ENCODE results near the gene DYNC1H1. TPM values are rescaled to one million over a fixed set of nuclear protein-coding genes. Genes with fewer than 3 reads are reported as not detected.
A peak's percentile ranks its signal among the peaks of the same experiment; 100 is the strongest.

Gene DYNC1H1
- total and polyA plus RNA-seq, 2 experiments from 2014 or later, result 179 to 635 TPM

GRCh38 chr14:101960225-101960624, 4.1 kb upstream of the DYNC1H1 start:
- Mint-ChIP-seq H3K4me3 (no peak overlapping the region), H3K9me3 (no peaks in the 10 kb centered on the region), H3K27ac (no peak overlapping the region), H3K27me3 (ENCODE audit: insufficient read depth, low read depth, poor library complexity) (peaks cover 26% of the 10 kb centered on the region), H3K4me1 (peaks cover 14% of the 10 kb centered on the region; the same call in 2 of the 3 replicates), H3K36me3 (ENCODE audit: low read depth) (no peaks in the 10 kb centered on the region)
- H2AFZ ChIP-seq, result peak overlapping the region; percentile 9; the same call in 1 of the 2 replicates
- no peaks in the 10 kb centered on the region for H4K20me1 ChIP-seq (replicated peaks; ENCODE audit: insufficient read depth)
- no peak overlapping the region for H3K4me2 ChIP-seq
- DNase-seq (ENCODE audit: low spot score) (peak; percentile 77), ATAC-seq (peak; percentile 9)
- no peaks in the 10 kb centered on the region for H3K4me1 ChIP-seq (ENCODE audit: insufficient read depth)
- no peaks in the 10 kb centered on the region for H3K9me2 ChIP-seq (ENCODE audit: insufficient read depth)
- peaks cover 25% of the 10 kb centered on the region; the same call in 1 of the 2 replicates for H3K27me3 ChIP-seq (ENCODE audit: insufficient read depth)
- no peak overlapping the region for H3K27ac ChIP-seq (ENCODE audit: low read depth)
- H3K36me3 ChIP-seq (ENCODE audit: insufficient read depth), result no peaks in the 10 kb centered on the region
- H3F3A ChIP-seq (replicated peaks; ENCODE audit: low read depth), result 0 out of 2 replicates have a peak, but pooled peaks cover 5% of the 10 kb centered on the region
- TF ChIP-seq ETS1 (IDR thresholded peaks at IDR 0.05), result no peak
- no peak for TF ChIP-seq EZH2phosphoT487 (IDR thresholded peaks at IDR 0.05; ENCODE audit: unreplicated experiment)
- TF ChIP-seq CTCF (conservative IDR thresholded peaks at IDR 0.05; ENCODE audit: low read depth in 2 of 2), result peak; percentile 57 to 61
- no peak for TF ChIP-seq CREB1 (CRISPR knock-in tag; IDR thresholded peaks at IDR 0.05; ENCODE audit: low read depth)
- TF ChIP-seq ZNF331 (CRISPR knock-in tag; IDR thresholded peaks at IDR 0.05; ENCODE audit: low read depth), result no peak
- peaks cover 2% of the 10 kb centered on the region for H3K79me2 ChIP-seq (replicated peaks; ENCODE audit: insufficient read depth)
- no peak overlapping the region for H3K4me3 ChIP-seq

GRCh38 chr14:101961011-101961721, 3.2 kb upstream of the DYNC1H1 start:
- Mint-ChIP-seq H3K27ac (no peak overlapping the region), H3K27me3 (ENCODE audit: insufficient read depth, low read depth, poor library complexity) (peaks cover 26% of the 10 kb centered on the region), H3K4me3 (no peak overlapping the region), H3K36me3 (ENCODE audit: low read depth) (no peaks in the 10 kb centered on the region), H3K9me3 (no peaks in the 10 kb centered on the region), H3K4me1 (peaks cover 20% of the 10 kb centered on the region; the same call in 2 of the 3 replicates)
- Histone ChIP-seq H3K27me3 (ENCODE audit: insufficient read depth) (peaks cover 25% of the 10 kb centered on the region; the same call in 1 of the 2 replicates), H3K9me2 (ENCODE audit: insufficient read depth) (no peaks in the 10 kb centered on the region), H3F3A (replicated peaks; ENCODE audit: low read depth) (0 out of 2 replicates have a peak, but pooled peaks cover 5% of the 10 kb centered on the region), H3K27ac (ENCODE audit: low read depth) (no peak overlapping the region), H3K4me3 (no peak overlapping the region), H4K20me1 (replicated peaks; ENCODE audit: insufficient read depth) (no peaks in the 10 kb centered on the region), H2AFZ (peak overlapping the region; percentile 70; the same call in 1 of the 2 replicates), H3K79me2 (replicated peaks; ENCODE audit: insufficient read depth) (peaks cover 12% of the 10 kb centered on the region), H3K4me1 (ENCODE audit: insufficient read depth) (peaks cover 8% of the 10 kb centered on the region), H3K4me2 (no peak overlapping the region), H3K36me3 (ENCODE audit: insufficient read depth) (no peaks in the 10 kb centered on the region)
- peak; percentile 93 for DNase-seq (ENCODE audit: low spot score)
- TF ChIP-seq ZNF114 (CRISPR knock-in tag; IDR thresholded peaks at IDR 0.05), result no peak
- TF ChIP-seq CTCF (conservative IDR thresholded peaks at IDR 0.05; ENCODE audit: low read depth in 2 of 2), result peak; percentile 80 to 98
- TF ChIP-seq, protein P1, sequence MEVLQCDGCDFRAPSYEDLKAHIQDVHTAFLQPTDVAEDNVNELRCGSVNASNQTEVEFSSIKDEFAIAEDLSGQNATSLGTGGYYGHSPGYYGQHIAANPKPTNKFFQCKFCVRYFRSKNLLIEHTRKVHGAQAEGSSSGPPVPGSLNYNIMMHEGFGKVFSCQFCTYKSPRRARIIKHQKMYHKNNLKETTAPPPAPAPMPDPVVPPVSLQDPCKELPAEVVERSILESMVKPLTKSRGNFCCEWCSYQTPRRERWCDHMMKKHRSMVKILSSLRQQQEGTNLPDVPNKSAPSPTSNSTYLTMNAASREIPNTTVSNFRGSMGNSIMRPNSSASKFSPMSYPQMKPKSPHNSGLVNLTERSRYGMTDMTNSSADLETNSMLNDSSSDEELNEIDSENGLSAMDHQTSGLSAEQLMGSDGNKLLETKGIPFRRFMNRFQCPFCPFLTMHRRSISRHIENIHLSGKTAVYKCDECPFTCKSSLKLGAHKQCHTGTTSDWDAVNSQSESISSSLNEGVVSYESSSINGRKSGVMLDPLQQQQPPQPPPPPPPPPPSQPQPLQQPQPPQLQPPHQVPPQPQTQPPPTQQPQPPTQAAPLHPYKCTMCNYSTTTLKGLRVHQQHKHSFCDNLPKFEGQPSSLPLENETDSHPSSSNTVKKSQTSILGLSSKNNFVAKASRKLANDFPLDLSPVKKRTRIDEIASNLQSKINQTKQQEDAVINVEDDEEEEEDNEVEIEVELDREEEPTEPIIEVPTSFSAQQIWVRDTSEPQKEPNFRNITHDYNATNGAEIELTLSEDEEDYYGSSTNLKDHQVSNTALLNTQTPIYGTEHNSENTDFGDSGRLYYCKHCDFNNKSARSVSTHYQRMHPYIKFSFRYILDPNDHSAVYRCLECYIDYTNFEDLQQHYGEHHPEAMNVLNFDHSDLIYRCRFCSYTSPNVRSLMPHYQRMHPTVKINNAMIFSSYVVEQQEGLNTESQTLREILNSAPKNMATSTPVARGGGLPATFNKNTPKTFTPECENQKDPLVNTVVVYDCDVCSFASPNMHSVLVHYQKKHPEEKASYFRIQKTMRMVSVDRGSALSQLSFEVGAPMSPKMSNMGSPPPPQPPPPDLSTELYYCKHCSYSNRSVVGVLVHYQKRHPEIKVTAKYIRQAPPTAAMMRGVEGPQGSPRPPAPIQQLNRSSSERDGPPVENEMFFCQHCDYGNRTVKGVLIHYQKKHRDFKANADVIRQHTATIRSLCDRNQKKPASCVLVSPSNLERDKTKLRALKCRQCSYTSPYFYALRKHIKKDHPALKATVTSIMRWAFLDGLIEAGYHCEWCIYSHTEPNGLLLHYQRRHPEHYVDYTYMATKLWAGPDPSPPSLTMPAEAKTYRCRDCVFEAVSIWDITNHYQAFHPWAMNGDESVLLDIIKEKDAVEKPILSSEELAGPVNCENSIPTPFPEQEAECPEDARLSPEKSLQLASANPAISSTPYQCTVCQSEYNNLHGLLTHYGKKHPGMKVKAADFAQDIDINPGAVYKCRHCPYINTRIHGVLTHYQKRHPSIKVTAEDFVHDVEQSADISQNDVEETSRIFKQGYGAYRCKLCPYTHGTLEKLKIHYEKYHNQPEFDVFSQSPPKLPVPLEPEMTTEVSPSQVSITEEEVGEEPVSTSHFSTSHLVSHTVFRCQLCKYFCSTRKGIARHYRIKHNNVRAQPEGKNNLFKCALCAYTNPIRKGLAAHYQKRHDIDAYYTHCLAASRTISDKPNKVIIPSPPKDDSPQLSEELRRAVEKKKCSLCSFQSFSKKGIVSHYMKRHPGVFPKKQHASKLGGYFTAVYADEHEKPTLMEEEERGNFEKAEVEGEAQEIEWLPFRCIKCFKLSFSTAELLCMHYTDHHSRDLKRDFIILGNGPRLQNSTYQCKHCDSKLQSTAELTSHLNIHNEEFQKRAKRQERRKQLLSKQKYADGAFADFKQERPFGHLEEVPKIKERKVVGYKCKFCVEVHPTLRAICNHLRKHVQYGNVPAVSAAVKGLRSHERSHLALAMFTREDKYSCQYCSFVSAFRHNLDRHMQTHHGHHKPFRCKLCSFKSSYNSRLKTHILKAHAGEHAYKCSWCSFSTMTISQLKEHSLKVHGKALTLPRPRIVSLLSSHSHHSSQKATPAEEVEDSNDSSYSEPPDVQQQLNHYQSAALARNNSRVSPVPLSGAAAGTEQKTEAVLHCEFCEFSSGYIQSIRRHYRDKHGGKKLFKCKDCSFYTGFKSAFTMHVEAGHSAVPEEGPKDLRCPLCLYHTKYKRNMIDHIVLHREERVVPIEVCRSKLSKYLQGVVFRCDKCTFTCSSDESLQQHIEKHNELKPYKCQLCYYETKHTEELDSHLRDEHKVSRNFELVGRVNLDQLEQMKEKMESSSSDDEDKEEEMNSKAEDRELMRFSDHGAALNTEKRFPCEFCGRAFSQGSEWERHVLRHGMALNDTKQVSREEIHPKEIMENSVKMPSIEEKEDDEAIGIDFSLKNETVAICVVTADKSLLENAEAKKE (CRISPR knock-in tag; IDR thresholded peaks at IDR 0.05), result peak; percentile 69; the same call in 1 of the 2 replicates
- 0 out of 2 replicates have a peak, but pooled peaks have one; percentile 43 for TF ChIP-seq CREB1 (CRISPR knock-in tag; IDR thresholded peaks at IDR 0.05; ENCODE audit: low read depth)
- peak; percentile 45 for ATAC-seq
